ENCODE results near the gene FMNL2.

DNA sequence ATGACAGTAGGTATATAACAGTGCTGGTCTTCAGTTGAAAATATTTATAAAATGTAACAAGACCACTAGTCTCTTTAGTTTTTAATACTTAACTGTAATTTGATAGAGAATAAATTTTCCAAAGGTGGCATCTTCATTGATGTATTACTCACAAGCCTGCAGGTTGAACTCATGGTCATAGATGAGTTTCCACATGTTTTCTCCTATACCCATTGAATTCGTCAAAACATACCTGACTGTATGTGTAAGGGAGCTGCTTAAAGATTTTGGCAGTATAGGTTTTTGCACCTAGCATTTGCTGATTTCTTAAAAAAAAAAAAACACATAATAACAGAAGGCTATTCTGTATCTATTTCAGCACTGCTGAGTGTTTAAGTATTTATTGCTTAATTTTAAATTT lies 112.9 kb downstream of the FMNL2 start:
- TF ChIP-seq CTCF (IDR thresholded peaks at IDR 0.05; ENCODE audit: insufficient read depth, low read length, poor library complexity, severe bottlenecking) (no peak), EZH2phosphoT487 (conservative IDR thresholded peaks at IDR 0.05; ENCODE audit: low read length) (no peak)

Data from SU-DHL-6 (cell line).